ENCODE results near the gene DEFB128. TPM values are rescaled to one million over a fixed set of nuclear protein-coding genes. Genes with fewer than 3 reads are reported as not detected.
A peak's percentile ranks its signal among the peaks of the same experiment; 100 is the strongest.

The DEFB128 gene
- total RNA-seq, 2 experiments from 2014 or later, result not detected

- H3K4me2 ChIP-seq (ENCODE audit: low read length), result no peak overlapping the region
- no peak overlapping the region for H3K4me3 ChIP-seq (ENCODE audit: low read depth, low read length, poor library complexity, severe bottlenecking)
- TF ChIP-seq CTCF (conservative IDR thresholded peaks at IDR 0.05; ENCODE audit: low read length), result no peak
- H4K20me1 ChIP-seq (ENCODE audit: insufficient read depth, low read length), result no peaks in the 10 kb centered on the region
- no peaks in the 10 kb centered on the region for H3K9me2 ChIP-seq (ENCODE audit: insufficient read depth, low read length)
- DNase-seq (ENCODE audit: low spot score), result no peak
- H3K4me1 ChIP-seq (ENCODE audit: insufficient read depth, low read length, poor library complexity, severe bottlenecking), result no peaks in the 10 kb centered on the region
- no peaks in the 10 kb centered on the region for H3K36me3 ChIP-seq (ENCODE audit: insufficient read depth, low read length)
- H2AFZ ChIP-seq (ENCODE audit: low read length), result no peak overlapping the region
- no peaks in the 10 kb centered on the region for H3K9me3 ChIP-seq (ENCODE audit: low read length)
- no TSS peak for BruUV-seq (replicated peaks)
- ChIA-PET CTCF (ENCODE audit: unreplicated experiment) (no interaction called here), POLR2A (no interaction called here)
- intact Hi-C loops (cut with micrococcal nuclease; ENCODE audit: unreplicated experiment), result no loop called here
- no peaks in the 10 kb centered on the region for H3K79me2 ChIP-seq (ENCODE audit: insufficient read depth, low read depth, low read length)
- no peak overlapping the region for H3K27ac ChIP-seq (ENCODE audit: low read depth, low read length, poor library complexity, severe bottlenecking)
These were observed 31.8 kb upstream of the DEFB128 start for GRCh38 chr20:221258-221830.

GRCh38 chr20:219290-220115 is 30.0 kb upstream of the DEFB128 start:
- intact Hi-C loops (cut with micrococcal nuclease; ENCODE audit: unreplicated experiment), result no loop called here
- Histone ChIP-seq H3K79me2 (ENCODE audit: insufficient read depth, low read depth, low read length) (no peaks in the 10 kb centered on the region), H3K9me3 (ENCODE audit: low read length) (no peaks in the 10 kb centered on the region), H3K27ac (ENCODE audit: low read depth, low read length, poor library complexity, severe bottlenecking) (no peak overlapping the region), H3K4me1 (ENCODE audit: insufficient read depth, low read length, poor library complexity, severe bottlenecking) (no peaks in the 10 kb centered on the region), H3K9me2 (ENCODE audit: insufficient read depth, low read length) (no peaks in the 10 kb centered on the region), H2AFZ (ENCODE audit: low read length) (no peak overlapping the region), H3K4me3 (ENCODE audit: low read depth, low read length, poor library complexity, severe bottlenecking) (no peak overlapping the region), H3K4me2 (ENCODE audit: low read length) (no peak overlapping the region), H4K20me1 (ENCODE audit: insufficient read depth, low read length) (no peaks in the 10 kb centered on the region), H3K36me3 (ENCODE audit: insufficient read depth, low read length) (no peaks in the 10 kb centered on the region)
- CTCF ChIA-PET (ENCODE audit: unreplicated experiment), result no interaction called here
- TF ChIP-seq CTCF (conservative IDR thresholded peaks at IDR 0.05; ENCODE audit: low read length) (peak; percentile 76), EZH2phosphoT487 (IDR thresholded peaks at IDR 0.05; ENCODE audit: borderline replicate concordance, low read depth, low read length) (no peak)
- POLR2A ChIA-PET, result no interaction called here
- no TSS peak for BruUV-seq (replicated peaks)
- DNase-seq (ENCODE audit: low spot score), result peak; percentile 27

- Histone ChIP-seq H3K4me1 (ENCODE audit: insufficient read depth, low read length, poor library complexity, severe bottlenecking) (no peaks in the 10 kb centered on the region), H3K79me2 (ENCODE audit: insufficient read depth, low read depth, low read length) (no peaks in the 10 kb centered on the region), H3K4me3 (ENCODE audit: low read depth, low read length, poor library complexity, severe bottlenecking) (no peak overlapping the region), H2AFZ (ENCODE audit: low read length) (no peak overlapping the region), H3K9me2 (ENCODE audit: insufficient read depth, low read length) (no peaks in the 10 kb centered on the region), H3K36me3 (ENCODE audit: insufficient read depth, low read length) (no peaks in the 10 kb centered on the region), H3K9me3 (ENCODE audit: low read length) (no peaks in the 10 kb centered on the region), H4K20me1 (ENCODE audit: insufficient read depth, low read length) (no peaks in the 10 kb centered on the region), H3K27ac (ENCODE audit: low read depth, low read length, poor library complexity, severe bottlenecking) (no peak overlapping the region), H3K4me2 (ENCODE audit: low read length) (no peak overlapping the region)
- ChIA-PET POLR2A (no interaction called here), CTCF (ENCODE audit: unreplicated experiment) (no interaction called here)
- intact Hi-C loops (cut with micrococcal nuclease; ENCODE audit: unreplicated experiment), result no loop called here
- no peak for DNase-seq (ENCODE audit: low spot score)
- TF ChIP-seq CTCF (conservative IDR thresholded peaks at IDR 0.05; ENCODE audit: low read length) (no peak), EZH2phosphoT487 (IDR thresholded peaks at IDR 0.05; ENCODE audit: borderline replicate concordance, low read depth, low read length) (no peak)
- no TSS peak for BruUV-seq (replicated peaks)
These were observed 27.8 kb upstream of the DEFB128 start for GRCh38 chr20:217266-217665.

Measured in OCI-LY7 (cell line).